GM12878 (cell line): ENCODE results near the gene NSFL1C. TPM values are rescaled to one million over a fixed set of nuclear protein-coding genes. Genes with fewer than 3 reads are reported as not detected.

Source experiments
- ATAC-seq: fragments of 200-7000 bp; cut with Tn5 transposase; 3 replicates; pipeline ENCODE4 v1.9.1; 2020; ENCODE audit warnings: mild to moderate bottlenecking, moderate library complexity
- BruUV-seq: library from RNA; stranded (reverse); fragments of 400-500 nt; replicated peaks from 2 replicates; lab custom pipeline; 2021; lab: Mats Ljungman, UMichigan
- CTCF ChIA-PET: fragments of 300-600 bp; sonication (Branson Sonifier 250); formaldehyde crosslinking; extraction: SDS; loops from one replicate; lab custom pipeline; 2021; ENCODE audit warnings: inconsistent platforms; lab: Yijun Ruan, JAX
- POLR2A ChIA-PET: fragments of 350-600 bp; formaldehyde crosslinking; extraction: SDS; loops from one replicate; lab custom pipeline; 2021; ENCODE audit warnings: inconsistent platforms; lab: Charles Lee
- RAD21 ChIA-PET: fragments of 300-600 bp; sonication (Branson Sonifier 250); formaldehyde crosslinking; loops from one replicate; lab custom pipeline; 2023; ENCODE audit warnings: antibody characterized with exemption; ENCODE audit not compliant: unreplicated experiment; lab: Charles Lee
- SMC1A ChIA-PET: fragments of 300-600 bp; sonication (Branson Sonifier 250); formaldehyde crosslinking; loops from one replicate; lab custom pipeline; 2023; ENCODE audit not compliant: unreplicated experiment, uncharacterized antibody; lab: Charles Lee
- DNase-seq: peaks from one replicate; pipeline ENCODE4 v3.0.0-alpha.2; 2011; ENCODE audit warnings: low read depth, low spot score
- FAIRE-seq: peaks from 3 replicates; lab custom pipeline; 2011; peaks lifted over from hg19 to GRCh38; lab: Jason Lieb, UNC
- H2AFZ ChIP-seq: 2 replicates; pipeline ENCODE4 v1.6.0; 2011; ENCODE audit warnings: low read depth, low read length, control low read depth; ENCODE audit not compliant: control insufficient read depth
- H3K27ac ChIP-seq: 2 replicates; pipeline ENCODE4 v1.5.1; 2011; ENCODE audit warnings: control low read depth; ENCODE audit not compliant: control insufficient read depth, insufficient read depth
- H3K27me3 ChIP-seq, 2 experiments: replicated peaks in 1 of 2; 2 replicates each; pipeline versions ENCODE4 v1.6.0 to v1.6.1; 2011; ENCODE audit warnings: low read length in 1 of 2; ENCODE audit not compliant: control insufficient read depth in 2 of 2, insufficient read depth in 2 of 2
- H3K36me3 ChIP-seq, 2 experiments: 2 replicates each; pipeline ENCODE4 v1.5.1; 2011; ENCODE audit warnings: low read length in 1 of 2; ENCODE audit not compliant: control insufficient read depth in 2 of 2, insufficient read depth in 2 of 2
- H3K4me1 ChIP-seq: 2 replicates; pipeline ENCODE4 v1.6.1; 2011; ENCODE audit warnings: mild to moderate bottlenecking, low read length, moderate library complexity, mixed read lengths; ENCODE audit not compliant: control insufficient read depth, insufficient read depth
- H3K4me2 ChIP-seq: 2 replicates; pipeline ENCODE4 v1.6.0; 2011; ENCODE audit warnings: control low read depth; ENCODE audit not compliant: control insufficient read depth, insufficient read depth
- H3K4me3 ChIP-seq: fragments of 200-600 bp; sonication (generic); 2 replicates; pipeline ENCODE4 v1.5.1; 2016
- H3K79me2 ChIP-seq: 2 replicates; pipeline ENCODE4 v1.6.0; 2011; ENCODE audit warnings: low read length; ENCODE audit not compliant: control insufficient read depth, insufficient read depth
- H3K9ac ChIP-seq: 2 replicates; pipeline ENCODE4 v1.8.0; 2011; ENCODE audit warnings: low read length, control low read depth, mixed read lengths; ENCODE audit not compliant: control insufficient read depth, insufficient read depth
- H3K9me3 ChIP-seq: replicated peaks from 3 replicates; pipeline ENCODE4 v1.5.1; 2011; ENCODE audit warnings: mild to moderate bottlenecking, low read length; ENCODE audit not compliant: control insufficient read depth, insufficient read depth
- H4K20me1 ChIP-seq: 2 replicates; pipeline ENCODE4 v1.6.0; 2011; ENCODE audit not compliant: control insufficient read depth, insufficient read depth
- HDAC6 ChIP-seq: fragments of 200-600 bp; sonication (generic); IDR thresholded peaks from one replicate; pipeline ENCODE4 v1.8.0; 2017; ENCODE audit warnings: antibody characterized with exemption; ENCODE audit not compliant: unreplicated experiment
- JUND ChIP-seq: IDR thresholded peaks from 2 replicates; pipeline ENCODE4 v1.6.1; 2012; ENCODE audit warnings: low read depth, mild to moderate bottlenecking, low read length, improper control_type of control experiment, moderate library complexity
- MEF2B ChIP-seq: fragments of 450-650 bp; IDR thresholded peaks from 2 replicates; pipeline ENCODE4 v1.6.1; 2018; ENCODE audit warnings: mild to moderate bottlenecking, moderate library complexity; ENCODE audit not compliant: partially characterized antibody, poor library complexity, severe bottlenecking
- MTA2 ChIP-seq: fragments of 450-650 bp; IDR thresholded peaks from 2 replicates; pipeline ENCODE4 v1.6.1; 2016; ENCODE audit warnings: low read depth, mild to moderate bottlenecking, moderate library complexity
- SREBF2 ChIP-seq: IDR thresholded peaks from 2 replicates; pipeline ENCODE4 v1.6.1; 2012; ENCODE audit warnings: mild to moderate bottlenecking, low read length
- SRF ChIP-seq, 2 experiments: IDR thresholded peaks; 2 replicates each; pipeline ENCODE4 v1.6.1; 2011; ENCODE audit warnings: low read depth in 2 of 2, low read length in 2 of 2, mild to moderate bottlenecking in 1 of 2, moderate library complexity in 1 of 2
- YBX1 ChIP-seq: fragments of 450-650 bp; IDR thresholded peaks from 2 replicates; pipeline ENCODE4 v1.6.1; 2016; ENCODE audit warnings: antibody characterized with exemption
- ZNF217 ChIP-seq: fragments of 450-650 bp; IDR thresholded peaks from 2 replicates; pipeline ENCODE4 v1.6.1; 2017; ENCODE audit warnings: antibody characterized with exemption, mild to moderate bottlenecking
- ZNF274 ChIP-seq: IDR thresholded peaks from one replicate; pipeline ENCODE4 v1.8.0; 2011; ENCODE audit not compliant: insufficient read length, insufficient read depth
- ZNF592 ChIP-seq: fragments of 450-650 bp; IDR thresholded peaks from 2 replicates; pipeline ENCODE4 v1.6.1; 2017; ENCODE audit warnings: mild to moderate bottlenecking, moderate library complexity
- WGBS: methylation state at CpG from one replicate; pipeline ENCODE4 v1.1.6; 2016; ENCODE audit warnings: low lambda C conversion rate; ENCODE audit not compliant: insufficient replicate concordance, insufficient coverage; ENCODE audit errors: missing lambda C conversion rate; 5-methylcytosine and 5-hydroxymethylcytosine counted together
- in situ Hi-C: fragments of 300-500 bp; cut with MboI; formaldehyde crosslinking; loops from 9 replicates; pipeline ENCODE4 v1.14.3; 2018; ENCODE audit warnings: mixed read lengths
- intact Hi-C: fragments of 100-400 bp; cut with micrococcal nuclease; formaldehyde crosslinking; loops from one replicate; pipeline ENCODE4 v1.14.2; 2022; ENCODE audit not compliant: unreplicated experiment
- polyA plus RNA-seq, 11 experiments: library from polyadenylated mRNA; depleted of rRNA in 4 of 11; unstranded in 6 of 11; stranded (reverse) in 5 of 11; fragments of >200 nt; fragmentation: Nextera tagmentation in 4 of 11; fragmentation: Illumina TruSeq in 1 of 11; extraction: Ambion mirVana in 4 of 11; extraction: Trizol in 1 of 11; gene quantifications; 1 replicate in 1 of 11; 2 replicates in 10 of 11; pipeline versions ENCODE4 v1.2.1 to v1.2.3, GENCODE V29; 2011 to 2016; ENCODE audit warnings: inconsistent platforms in 2 of 11, missing spikeins in 2 of 11, low read depth in 1 of 11
- total RNA-seq, 4 experiments: library from RNA; depleted of rRNA in 3 of 4; stranded (reverse); fragments of >200 nt in 3 of 4; fragmentation: Illumina TruSeq in 1 of 4; extraction: Trizol in 1 of 4; gene quantifications; 2 replicates each; pipeline versions ENCODE4 v1.2.1 to v1.2.3, GENCODE V29; 2013 to 2021
- TF ChIP-seq, protein P1 (sequence below): fragments of 450-650 bp; formaldehyde crosslinking; IDR thresholded peaks from 2 replicates; pipeline ENCODE4 v1.4.0; 2020; ENCODE audit warnings: mild to moderate bottlenecking, moderate library complexity

Gene NSFL1C
- total and polyA plus RNA-seq, 10 of the 15 experiments (the other 5 are each of a cell fraction or from before 2014, with no cell fraction given), result 21.5 to 100 (median 38.1) TPM

DNA sequence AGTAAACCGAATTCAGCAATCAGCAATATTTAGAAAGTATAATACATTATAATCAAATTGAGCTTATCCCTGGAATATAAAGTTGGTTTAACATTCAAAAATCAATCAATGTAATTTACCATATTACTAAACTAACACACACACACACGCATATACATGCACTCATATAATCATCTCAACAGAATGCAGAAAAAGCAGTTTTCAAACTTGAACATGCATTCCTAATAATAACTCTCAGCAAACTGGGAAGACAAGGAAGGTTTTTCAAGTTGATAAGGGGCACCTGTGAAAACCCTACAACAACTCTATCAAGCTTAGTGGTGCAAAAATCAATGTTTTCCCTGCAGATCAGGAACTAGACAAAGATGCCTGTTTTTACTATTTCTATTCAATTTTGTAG, 19.9 kb upstream of the NSFL1C start:
- no peak overlapping the region for H3K4me2 ChIP-seq
- 58% methylated on average over 2 of the region's 2 CpGs for WGBS
- CTCF ChIA-PET, result interaction anchor here (0.6 to 2.2 kb wide), 4 partner anchors 12 to 278 kb away, joined by 3 to 9 read pairs (median 3); no protein-coding TSS in a partner anchor
- ATAC-seq (no peak), DNase-seq (no peak), FAIRE-seq (no peak)
- H3K9ac ChIP-seq, result no peak overlapping the region
- no peak overlapping the region for H3K27ac ChIP-seq
- POLR2A ChIA-PET, result interaction anchor here (1.5 kb wide), 1 partner anchor 261 kb away, joined by 3 read pairs; no protein-coding TSS in a partner anchor
- BruUV-seq, result no TSS peak
- no peaks in the 10 kb centered on the region for H4K20me1 ChIP-seq
- in situ Hi-C loops (no loop called here), intact Hi-C loops (no loop called here)
- no peaks in the 10 kb centered on the region for H3K9me3 ChIP-seq
- RAD21 ChIA-PET, result interaction anchor here (0.6 to 1.5 kb wide), 2 partner anchors 17 to 611 kb away, joined by 3 read pairs; no protein-coding TSS in a partner anchor
- no peaks in the 10 kb centered on the region for H3K36me3 ChIP-seq
- H3K27me3 ChIP-seq, result peaks cover 0 to 2% of the 10 kb centered on the region in 2 experiments; a peak in 1 of 4 replicates
- no peaks in the 10 kb centered on the region for H3K4me1 ChIP-seq
- no peak overlapping the region for H2AFZ ChIP-seq
- H3K4me3 ChIP-seq, result no peak overlapping the region
- SMC1A ChIA-PET, result interaction anchor here (1.1 kb wide), 1 partner anchor 20 kb away, joined by 3 read pairs; the partner anchor contains the start of gene NSFL1C
- no peaks in the 10 kb centered on the region for H3K79me2 ChIP-seq
- no peak for TF ChIP-seq ZNF217
- no peak for TF ChIP-seq MEF2B
- TF ChIP-seq SREBF2, result no peak
- TF ChIP-seq MTA2, result no peak
- TF ChIP-seq ZNF592, result no peak
- TF ChIP-seq SRF (IDR thresholded peaks at IDR 0.05; ENCODE audit: low read depth in 2 of 2, low read length in 2 of 2), result no peak
- TF ChIP-seq, protein P1, sequence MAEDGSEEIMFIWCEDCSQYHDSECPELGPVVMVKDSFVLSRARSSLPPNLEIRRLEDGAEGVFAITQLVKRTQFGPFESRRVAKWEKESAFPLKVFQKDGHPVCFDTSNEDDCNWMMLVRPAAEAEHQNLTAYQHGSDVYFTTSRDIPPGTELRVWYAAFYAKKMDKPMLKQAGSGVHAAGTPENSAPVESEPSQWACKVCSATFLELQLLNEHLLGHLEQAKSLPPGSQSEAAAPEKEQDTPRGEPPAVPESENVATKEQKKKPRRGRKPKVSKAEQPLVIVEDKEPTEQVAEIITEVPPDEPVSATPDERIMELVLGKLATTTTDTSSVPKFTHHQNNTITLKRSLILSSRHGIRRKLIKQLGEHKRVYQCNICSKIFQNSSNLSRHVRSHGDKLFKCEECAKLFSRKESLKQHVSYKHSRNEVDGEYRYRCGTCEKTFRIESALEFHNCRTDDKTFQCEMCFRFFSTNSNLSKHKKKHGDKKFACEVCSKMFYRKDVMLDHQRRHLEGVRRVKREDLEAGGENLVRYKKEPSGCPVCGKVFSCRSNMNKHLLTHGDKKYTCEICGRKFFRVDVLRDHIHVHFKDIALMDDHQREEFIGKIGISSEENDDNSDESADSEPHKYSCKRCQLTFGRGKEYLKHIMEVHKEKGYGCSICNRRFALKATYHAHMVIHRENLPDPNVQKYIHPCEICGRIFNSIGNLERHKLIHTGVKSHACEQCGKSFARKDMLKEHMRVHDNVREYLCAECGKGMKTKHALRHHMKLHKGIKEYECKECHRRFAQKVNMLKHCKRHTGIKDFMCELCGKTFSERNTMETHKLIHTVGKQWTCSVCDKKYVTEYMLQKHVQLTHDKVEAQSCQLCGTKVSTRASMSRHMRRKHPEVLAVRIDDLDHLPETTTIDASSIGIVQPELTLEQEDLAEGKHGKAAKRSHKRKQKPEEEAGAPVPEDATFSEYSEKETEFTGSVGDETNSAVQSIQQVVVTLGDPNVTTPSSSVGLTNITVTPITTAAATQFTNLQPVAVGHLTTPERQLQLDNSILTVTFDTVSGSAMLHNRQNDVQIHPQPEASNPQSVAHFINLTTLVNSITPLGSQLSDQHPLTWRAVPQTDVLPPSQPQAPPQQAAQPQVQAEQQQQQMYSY (CRISPR knock-in tag), result no peak
- no peak for TF ChIP-seq JUND
- no peak for TF ChIP-seq ZNF274
- no peak for TF ChIP-seq HDAC6
- no peak for TF ChIP-seq YBX1
